GM12875 (cell line): ENCODE measurements around the gene ZNF778.

Source experiments
- H3K4me3 ChIP-seq: one replicate; pipeline ENCODE4 v1.5.1; 2011; ENCODE audit warnings: low read depth, low read length, control low read depth
- TF ChIP-seq, protein P1 (sequence below): IDR thresholded peaks from 2 replicates; pipeline ENCODE4 v1.5.1; 2011; ENCODE audit warnings: low read depth, mild to moderate bottlenecking, control low read depth, inconsistent platforms, low read length, moderate library complexity, borderline replicate concordance; ENCODE audit not compliant: insufficient read depth

Gene ZNF778

DNA sequence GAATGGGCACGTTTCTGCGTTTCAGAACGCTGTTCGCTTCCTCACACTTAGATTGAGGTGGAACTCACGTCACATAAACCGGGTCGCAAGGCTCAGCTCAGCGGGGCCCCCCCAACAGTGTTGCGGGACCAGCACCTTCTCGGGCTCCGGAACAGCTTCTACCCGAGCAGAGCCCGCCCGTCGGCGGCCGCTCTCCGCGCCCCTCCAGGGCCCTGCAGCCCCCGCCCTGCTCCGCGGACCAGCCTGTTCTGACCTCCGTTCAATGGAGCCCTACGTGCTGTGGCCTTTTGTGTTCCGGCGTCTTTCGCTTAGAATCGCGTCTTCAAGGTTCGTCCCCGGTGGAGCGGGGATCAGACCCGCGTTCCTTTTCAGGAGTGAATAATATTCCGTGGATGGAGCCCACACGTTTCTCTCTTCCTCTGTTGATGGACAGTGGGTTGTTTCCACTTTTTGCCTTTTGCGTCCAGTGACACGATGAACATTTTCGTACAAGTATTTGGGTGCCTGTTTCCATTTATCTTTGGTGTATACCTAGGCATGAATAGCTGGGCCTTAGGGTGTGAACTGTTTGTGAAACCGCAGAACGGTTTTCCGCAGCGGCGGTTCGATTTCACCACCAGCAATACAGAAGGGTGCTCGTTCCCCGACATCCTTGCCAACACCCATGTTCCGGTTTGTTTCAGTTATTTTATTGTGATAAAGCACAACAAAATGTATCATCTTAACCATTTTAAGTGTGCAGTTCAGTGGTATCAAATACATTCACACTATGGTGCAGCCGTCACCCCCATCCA is 14.9 kb upstream of the ZNF778 start:
- TF ChIP-seq, protein P1, sequence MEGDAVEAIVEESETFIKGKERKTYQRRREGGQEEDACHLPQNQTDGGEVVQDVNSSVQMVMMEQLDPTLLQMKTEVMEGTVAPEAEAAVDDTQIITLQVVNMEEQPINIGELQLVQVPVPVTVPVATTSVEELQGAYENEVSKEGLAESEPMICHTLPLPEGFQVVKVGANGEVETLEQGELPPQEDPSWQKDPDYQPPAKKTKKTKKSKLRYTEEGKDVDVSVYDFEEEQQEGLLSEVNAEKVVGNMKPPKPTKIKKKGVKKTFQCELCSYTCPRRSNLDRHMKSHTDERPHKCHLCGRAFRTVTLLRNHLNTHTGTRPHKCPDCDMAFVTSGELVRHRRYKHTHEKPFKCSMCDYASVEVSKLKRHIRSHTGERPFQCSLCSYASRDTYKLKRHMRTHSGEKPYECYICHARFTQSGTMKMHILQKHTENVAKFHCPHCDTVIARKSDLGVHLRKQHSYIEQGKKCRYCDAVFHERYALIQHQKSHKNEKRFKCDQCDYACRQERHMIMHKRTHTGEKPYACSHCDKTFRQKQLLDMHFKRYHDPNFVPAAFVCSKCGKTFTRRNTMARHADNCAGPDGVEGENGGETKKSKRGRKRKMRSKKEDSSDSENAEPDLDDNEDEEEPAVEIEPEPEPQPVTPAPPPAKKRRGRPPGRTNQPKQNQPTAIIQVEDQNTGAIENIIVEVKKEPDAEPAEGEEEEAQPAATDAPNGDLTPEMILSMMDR: no peak
- no peak overlapping the region for H3K4me3 ChIP-seq

DNA sequence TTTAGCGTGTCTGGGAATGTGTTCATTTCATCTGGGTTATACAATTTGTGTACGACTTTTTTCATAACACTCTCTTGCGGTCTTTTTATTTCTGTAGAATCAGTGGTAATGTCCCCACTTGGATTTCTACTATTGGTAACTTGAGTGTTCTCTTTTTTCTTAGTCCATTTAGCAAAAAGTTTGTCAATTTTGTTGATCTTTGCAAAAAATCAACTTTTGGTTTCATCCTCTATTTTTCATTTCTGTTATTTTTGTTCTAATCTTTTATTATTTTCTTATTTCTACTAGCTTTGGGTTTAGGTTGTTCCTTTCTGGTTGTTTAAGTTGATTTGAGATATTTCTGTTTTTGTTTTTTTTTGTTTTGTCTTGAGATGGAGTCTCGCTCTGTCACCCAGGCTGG is 9.5 kb upstream of the ZNF778 start:
- TF ChIP-seq, protein P1: no peak
- no peak overlapping the region for H3K4me3 ChIP-seq

DNA sequence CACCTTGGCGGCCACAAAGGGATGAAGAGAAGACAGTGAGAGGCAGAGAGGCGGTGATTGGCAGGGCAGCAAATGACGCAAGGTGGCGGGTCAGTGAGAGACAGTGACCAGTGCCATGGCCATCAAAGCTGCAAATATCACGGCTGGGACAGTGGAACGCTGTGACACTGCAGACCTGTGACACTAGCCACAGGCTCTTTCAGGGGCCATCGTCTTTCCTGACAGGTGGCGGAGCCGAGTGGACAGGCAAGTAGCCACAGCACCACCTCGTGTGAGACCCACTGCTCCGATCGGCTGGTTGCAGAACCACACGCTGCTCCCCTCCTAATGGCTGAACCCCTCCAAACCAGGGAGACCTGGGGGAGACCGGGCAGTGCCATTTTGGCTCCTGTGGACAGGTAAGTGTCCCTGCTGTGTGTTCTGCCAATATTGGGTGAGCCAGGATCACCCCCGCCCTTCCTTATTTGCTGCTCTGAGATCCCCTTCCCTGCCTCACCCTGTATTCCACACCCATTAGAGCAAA is 7.9 kb upstream of the ZNF778 start:
- TF ChIP-seq, protein P1: no peak
- H3K4me3 ChIP-seq: no peak overlapping the region

DNA sequence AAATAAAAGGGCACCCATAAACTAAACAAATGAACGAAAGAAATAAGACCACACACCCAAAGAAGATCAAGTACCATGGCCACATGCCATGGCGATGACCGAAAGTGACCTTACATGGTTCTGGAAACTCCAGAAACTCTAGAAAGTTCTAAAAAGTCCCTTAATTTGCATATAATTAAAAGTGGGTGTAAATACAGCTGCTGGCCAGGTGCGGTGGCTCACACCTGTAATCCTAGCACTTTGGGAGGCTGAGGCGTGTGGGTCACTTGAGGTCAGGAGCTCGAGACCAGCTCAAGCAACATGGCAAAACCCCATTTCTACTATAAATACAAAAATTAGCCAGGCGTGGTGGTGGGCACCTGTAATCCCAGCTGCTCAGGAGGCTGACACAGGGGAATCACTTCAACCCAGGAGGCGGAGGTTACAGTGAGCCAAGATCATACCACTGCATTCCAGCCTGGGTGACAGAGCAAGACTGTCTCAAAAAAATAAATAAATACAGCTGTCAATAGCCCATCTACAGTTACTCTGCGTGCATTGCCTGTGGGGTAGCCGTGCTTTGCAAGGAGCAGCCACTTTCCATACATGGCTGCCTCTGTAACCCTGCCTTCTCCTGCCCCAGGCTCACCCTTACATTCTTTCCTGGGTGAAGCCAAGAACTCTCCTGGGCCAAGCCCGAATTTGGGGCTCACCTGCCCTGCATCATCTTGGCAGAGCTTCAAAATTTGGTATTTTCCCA is 7.2 kb upstream of the ZNF778 start:
- TF ChIP-seq, protein P1: no peak
- H3K4me3 ChIP-seq: no peak overlapping the region

DNA sequence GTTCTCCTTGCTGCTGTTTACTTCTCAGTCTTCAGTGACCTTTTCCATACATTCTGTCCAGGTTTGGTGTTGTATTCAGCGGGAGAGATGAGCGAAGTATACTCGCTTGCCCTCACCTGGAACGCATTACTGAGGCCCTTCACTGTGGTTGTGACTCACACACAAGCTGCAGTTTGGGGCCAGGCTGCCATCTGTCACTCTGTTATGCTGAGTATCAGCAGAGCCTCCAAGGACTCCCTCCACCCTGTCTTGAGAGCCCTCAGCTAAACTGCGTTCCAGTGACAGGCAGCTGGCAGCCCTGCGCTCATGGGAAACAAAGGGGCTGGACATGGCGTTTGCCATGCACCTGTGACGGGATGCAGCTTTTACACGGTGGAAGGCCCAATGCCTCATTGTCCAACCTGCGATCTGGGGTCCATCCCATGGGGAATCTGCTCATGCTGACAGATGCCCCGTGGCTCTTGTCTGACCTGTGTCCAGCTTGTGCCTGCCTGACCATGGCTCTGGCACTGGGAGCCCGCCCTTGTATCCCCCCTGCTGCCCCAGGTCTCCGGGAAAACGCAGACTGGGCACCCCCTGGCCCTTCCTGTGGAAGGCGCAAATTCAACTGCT is 6.5 kb upstream of the ZNF778 start:
- no peak overlapping the region for H3K4me3 ChIP-seq
- TF ChIP-seq, protein P1: no peak

DNA sequence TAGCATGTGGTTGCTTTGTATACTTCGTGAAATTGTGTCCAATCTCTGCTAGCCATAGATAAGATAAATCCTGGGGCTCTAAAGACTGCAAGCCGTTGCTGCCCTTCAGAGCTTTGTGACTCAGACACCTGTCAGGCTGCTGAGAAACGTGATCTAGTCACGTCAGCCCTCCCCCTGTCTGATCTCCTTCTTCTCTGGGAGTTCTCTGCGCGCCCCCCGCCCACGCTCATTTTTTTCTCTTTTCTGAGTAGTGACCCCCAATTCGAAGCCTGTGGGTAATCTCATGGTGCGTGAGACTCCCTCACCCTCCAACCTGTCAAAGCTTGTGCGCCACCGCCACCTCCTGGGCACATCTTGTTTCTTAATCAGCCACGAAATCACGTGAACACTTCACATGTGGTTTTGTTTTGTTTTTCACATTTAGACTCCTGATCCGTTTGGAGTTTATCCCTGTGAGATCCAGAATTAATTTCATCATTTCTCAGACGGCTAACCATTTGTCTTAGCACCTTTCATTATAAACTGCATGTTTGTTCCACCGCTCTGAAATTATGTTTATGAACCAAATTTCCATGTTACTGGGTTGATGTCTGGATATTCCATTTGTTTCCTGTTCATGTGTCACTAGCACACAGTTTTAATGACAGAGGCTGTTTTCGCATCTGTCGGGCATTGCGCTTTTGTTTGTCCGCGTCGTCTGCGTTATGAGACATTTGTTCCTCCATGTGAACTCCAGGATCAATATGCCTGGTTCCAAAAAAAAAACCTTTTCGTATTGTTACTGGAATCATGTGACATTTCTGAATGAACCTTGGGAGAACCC is 977 bp upstream of the ZNF778 start:
- peak overlapping the region; percentile 97 for H3K4me3 ChIP-seq
- TF ChIP-seq, protein P1: peak; percentile 69
